ENCODE results near the gene NUDT4.

GRCh38 chr12:93377252-93378195 lies at the start of gene NUDT4:
- TF ChIP-seq KLF1 (tag; IDR thresholded peaks at IDR 0.05) (no peak), NFATC3 (IDR thresholded peaks at IDR 0.05) (0 out of 2 replicates have a peak, but pooled peaks have one; percentile 36), FOXO4 (CRISPR knock-in tag; IDR thresholded peaks at IDR 0.05) (no peak), JUNB (CRISPR knock-in tag; conservative IDR thresholded peaks at IDR 0.05) (no peak), CTCF (IDR thresholded peaks at IDR 0.05 in 2 of 3, conservative IDR thresholded peaks at IDR 0.05 in 1 of 3; ENCODE audit: insufficient read depth in 2 of 3, low read depth in 1 of 3, low read length in 3 of 3) (no peak), GATA2 (CRISPR knock-in tag; IDR thresholded peaks at IDR 0.05) (no peak; the same call in 1 of the 2 replicates), U2AF2 (optimal IDR thresholded peaks at IDR 0.05; ENCODE audit: low read depth, low read length) (no peak), ZNF324 (CRISPR knock-in tag; IDR thresholded peaks at IDR 0.05) (no peak), SRSF1 (IDR thresholded peaks at IDR 0.05; ENCODE audit: low read depth, low read length) (no peak), ZBTB49 (CRISPR knock-in tag; IDR thresholded peaks at IDR 0.05; ENCODE audit: borderline replicate concordance) (no peak)
